RWPE1 (cell line): Measurements from ENCODE around the gene SSRP1.

Experiments used
- CTCF ChIA-PET: fragments of 350-600 bp; sonication (Branson Sonifier 250); formaldehyde crosslinking; extraction: SDS; loops from one replicate; lab custom pipeline; 2021; lab: Yijun Ruan, JAX
- POLR2A ChIA-PET: fragments of 400-600 bp; formaldehyde crosslinking; extraction: SDS; loops from one replicate; lab custom pipeline; 2020; ENCODE audit warnings: antibody characterized with exemption; ENCODE audit not compliant: low non-redundant PET; lab: Yijun Ruan, JAX
- DNase-seq: peaks from one replicate; pipeline ENCODE4 v3.0.0; 2012; ENCODE audit warnings: low spot score
- H3K27ac ChIP-seq: fragments of 450-650 bp; 2 replicates; pipeline ENCODE4 v1.5.1; 2017
- TF ChIP-seq, protein P1 (sequence below): fragments of 450-650 bp; conservative IDR thresholded peaks from 2 replicates; pipeline ENCODE4 v1.5.1; 2017; ENCODE audit warnings: low read depth, mild to moderate bottlenecking

Gene SSRP1

GRCh38 chr11:57357310-57357709, 21.6 kb upstream of the SSRP1 start:
- ChIA-PET CTCF (interaction anchor here (1.2 kb wide), 1 partner anchor 101 kb away, joined by 5 read pairs; no protein-coding TSS in a partner anchor), POLR2A (no interaction called here)
- TF ChIP-seq, protein P1, sequence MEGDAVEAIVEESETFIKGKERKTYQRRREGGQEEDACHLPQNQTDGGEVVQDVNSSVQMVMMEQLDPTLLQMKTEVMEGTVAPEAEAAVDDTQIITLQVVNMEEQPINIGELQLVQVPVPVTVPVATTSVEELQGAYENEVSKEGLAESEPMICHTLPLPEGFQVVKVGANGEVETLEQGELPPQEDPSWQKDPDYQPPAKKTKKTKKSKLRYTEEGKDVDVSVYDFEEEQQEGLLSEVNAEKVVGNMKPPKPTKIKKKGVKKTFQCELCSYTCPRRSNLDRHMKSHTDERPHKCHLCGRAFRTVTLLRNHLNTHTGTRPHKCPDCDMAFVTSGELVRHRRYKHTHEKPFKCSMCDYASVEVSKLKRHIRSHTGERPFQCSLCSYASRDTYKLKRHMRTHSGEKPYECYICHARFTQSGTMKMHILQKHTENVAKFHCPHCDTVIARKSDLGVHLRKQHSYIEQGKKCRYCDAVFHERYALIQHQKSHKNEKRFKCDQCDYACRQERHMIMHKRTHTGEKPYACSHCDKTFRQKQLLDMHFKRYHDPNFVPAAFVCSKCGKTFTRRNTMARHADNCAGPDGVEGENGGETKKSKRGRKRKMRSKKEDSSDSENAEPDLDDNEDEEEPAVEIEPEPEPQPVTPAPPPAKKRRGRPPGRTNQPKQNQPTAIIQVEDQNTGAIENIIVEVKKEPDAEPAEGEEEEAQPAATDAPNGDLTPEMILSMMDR: no peak
- no peak overlapping the region for H3K27ac ChIP-seq
- DNase-seq: no peak

DNA sequence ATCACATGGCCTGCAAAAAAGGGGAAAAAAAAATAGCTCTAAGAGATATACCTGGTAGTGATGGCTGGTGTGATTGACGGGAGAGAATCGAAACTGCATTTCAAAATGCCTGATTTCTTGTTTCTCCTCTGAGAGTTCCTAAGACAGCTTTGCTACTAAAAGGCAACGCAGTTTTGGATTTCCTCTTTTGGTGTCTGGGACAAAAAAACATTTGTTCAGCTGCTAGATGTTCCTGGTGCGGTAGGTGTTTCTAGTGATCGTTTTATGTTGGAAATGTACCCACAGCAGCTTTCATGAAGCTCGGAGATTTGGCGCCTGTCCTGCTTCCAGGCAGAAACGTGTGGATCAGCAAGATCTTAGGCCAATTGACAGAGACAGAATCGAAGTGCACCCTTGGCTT, 20.6 kb upstream of the SSRP1 start:
- ChIA-PET POLR2A (no interaction called here), CTCF (no interaction called here)
- no peak for DNase-seq
- TF ChIP-seq, protein P1: no peak
- H3K27ac ChIP-seq: no peak overlapping the region

DNA sequence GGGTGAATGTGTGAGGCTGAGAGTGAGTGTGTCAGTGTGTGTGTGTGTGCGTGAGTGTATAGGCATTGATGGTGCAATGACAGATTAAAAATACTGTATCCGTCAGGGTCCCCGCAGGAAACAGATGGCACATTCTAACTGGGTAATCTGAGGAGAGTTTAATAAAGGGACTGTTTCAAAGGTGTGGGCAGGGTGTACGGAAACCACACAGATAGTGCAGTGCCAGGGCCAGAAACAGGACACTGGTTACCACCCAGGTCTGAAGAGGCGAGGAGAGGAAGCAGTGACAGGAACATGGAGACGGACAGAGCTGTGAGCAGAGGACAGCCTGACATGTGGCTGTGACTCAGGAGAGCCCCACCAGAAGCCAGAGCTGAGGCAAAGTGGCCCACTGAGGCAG, 19.0 kb upstream of the SSRP1 start:
- ChIA-PET CTCF (interaction anchor here (0.6 kb wide), 1 partner anchor 122 kb away, joined by 4 read pairs; no protein-coding TSS in a partner anchor), POLR2A (no interaction called here)
- TF ChIP-seq, protein P1: no peak
- no peak for DNase-seq
- no peak overlapping the region for H3K27ac ChIP-seq

DNA sequence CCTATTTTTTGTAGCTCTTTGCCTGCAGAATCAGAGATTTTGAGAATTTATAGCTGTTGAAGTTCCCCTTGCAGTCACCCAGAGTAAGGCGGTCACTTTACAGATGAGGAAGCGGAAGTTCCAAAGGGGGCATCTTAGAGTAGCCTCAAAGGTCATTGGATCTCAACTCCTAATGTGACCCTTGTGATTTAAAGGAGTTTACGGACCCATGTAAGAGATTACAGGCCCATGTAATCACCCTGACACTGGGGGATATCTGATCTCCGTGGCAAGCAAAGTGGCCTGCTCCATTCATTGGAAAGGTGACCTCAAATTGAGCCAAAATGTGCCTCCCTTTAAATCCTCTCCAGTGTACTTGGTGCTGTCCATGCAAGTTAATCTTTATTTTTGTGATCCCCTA, 18.2 kb upstream of the SSRP1 start:
- no peak for DNase-seq
- ChIA-PET POLR2A (no interaction called here), CTCF (no interaction called here)
- H3K27ac ChIP-seq: no peak overlapping the region
- TF ChIP-seq, protein P1: no peak

GRCh38 chr11:57353446-57353845, 17.8 kb upstream of the SSRP1 start:
- TF ChIP-seq, protein P1: no peak
- H3K27ac ChIP-seq: no peak overlapping the region
- ChIA-PET POLR2A (no interaction called here), CTCF (no interaction called here)
- DNase-seq: no peak

DNA sequence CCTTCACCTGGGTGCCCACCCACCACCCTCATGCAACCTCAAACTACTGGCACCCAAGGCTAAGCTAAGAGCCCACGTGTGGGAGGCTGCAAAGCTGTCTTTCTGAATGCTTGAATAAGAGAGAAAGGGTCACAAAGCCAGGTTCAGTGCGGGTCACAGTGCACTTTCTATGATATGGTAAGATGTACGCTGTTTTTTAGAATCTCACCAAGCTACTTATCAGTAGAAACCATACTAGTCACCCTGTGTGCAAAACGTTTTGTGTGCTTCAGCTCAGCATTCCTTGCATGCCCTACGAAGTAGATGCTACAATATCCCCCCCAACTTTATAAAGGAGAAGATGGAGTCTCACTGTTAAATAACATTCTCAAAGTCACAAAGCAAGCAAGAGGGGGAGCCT, 17.3 kb upstream of the SSRP1 start:
- POLR2A ChIA-PET: no interaction called here
- TF ChIP-seq, protein P1: no peak

More for the DNA sequence above, 17.3 kb upstream of the SSRP1 start:
- CTCF ChIA-PET: no interaction called here
- DNase-seq: no peak
- H3K27ac ChIP-seq: no peak overlapping the region
